ENCODE measurements around the gene HABP2.

- TF ChIP-seq RELA (CRISPR knock-in tag; IDR thresholded peaks at IDR 0.05; ENCODE audit: borderline replicate concordance), result no peak
- TF ChIP-seq, protein P1, sequence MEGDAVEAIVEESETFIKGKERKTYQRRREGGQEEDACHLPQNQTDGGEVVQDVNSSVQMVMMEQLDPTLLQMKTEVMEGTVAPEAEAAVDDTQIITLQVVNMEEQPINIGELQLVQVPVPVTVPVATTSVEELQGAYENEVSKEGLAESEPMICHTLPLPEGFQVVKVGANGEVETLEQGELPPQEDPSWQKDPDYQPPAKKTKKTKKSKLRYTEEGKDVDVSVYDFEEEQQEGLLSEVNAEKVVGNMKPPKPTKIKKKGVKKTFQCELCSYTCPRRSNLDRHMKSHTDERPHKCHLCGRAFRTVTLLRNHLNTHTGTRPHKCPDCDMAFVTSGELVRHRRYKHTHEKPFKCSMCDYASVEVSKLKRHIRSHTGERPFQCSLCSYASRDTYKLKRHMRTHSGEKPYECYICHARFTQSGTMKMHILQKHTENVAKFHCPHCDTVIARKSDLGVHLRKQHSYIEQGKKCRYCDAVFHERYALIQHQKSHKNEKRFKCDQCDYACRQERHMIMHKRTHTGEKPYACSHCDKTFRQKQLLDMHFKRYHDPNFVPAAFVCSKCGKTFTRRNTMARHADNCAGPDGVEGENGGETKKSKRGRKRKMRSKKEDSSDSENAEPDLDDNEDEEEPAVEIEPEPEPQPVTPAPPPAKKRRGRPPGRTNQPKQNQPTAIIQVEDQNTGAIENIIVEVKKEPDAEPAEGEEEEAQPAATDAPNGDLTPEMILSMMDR (IDR thresholded peaks at IDR 0.05), result no peak
- TF ChIP-seq NFYB (CRISPR knock-in tag; conservative IDR thresholded peaks at IDR 0.05; ENCODE audit: low read depth), result no peak
- TF ChIP-seq ZNF263 (CRISPR knock-in tag; IDR thresholded peaks at IDR 0.05; ENCODE audit: low read depth), result no peak
- no peak for TF ChIP-seq ATF2 (CRISPR knock-in tag; IDR thresholded peaks at IDR 0.05; ENCODE audit: borderline replicate concordance, low read depth)
- TF ChIP-seq USF2 (CRISPR knock-in tag; IDR thresholded peaks at IDR 0.05), result no peak
- TF ChIP-seq IRF2 (CRISPR knock-in tag; IDR thresholded peaks at IDR 0.05; ENCODE audit: borderline replicate concordance, low read depth), result no peak
- TF ChIP-seq CREB1 (CRISPR knock-in tag; IDR thresholded peaks at IDR 0.05), result no peak
- no peak for TF ChIP-seq MAX (CRISPR knock-in tag; IDR thresholded peaks at IDR 0.05)
- TF ChIP-seq CREM (CRISPR knock-in tag; IDR thresholded peaks at IDR 0.05), result no peak
- TF ChIP-seq, protein P2, sequence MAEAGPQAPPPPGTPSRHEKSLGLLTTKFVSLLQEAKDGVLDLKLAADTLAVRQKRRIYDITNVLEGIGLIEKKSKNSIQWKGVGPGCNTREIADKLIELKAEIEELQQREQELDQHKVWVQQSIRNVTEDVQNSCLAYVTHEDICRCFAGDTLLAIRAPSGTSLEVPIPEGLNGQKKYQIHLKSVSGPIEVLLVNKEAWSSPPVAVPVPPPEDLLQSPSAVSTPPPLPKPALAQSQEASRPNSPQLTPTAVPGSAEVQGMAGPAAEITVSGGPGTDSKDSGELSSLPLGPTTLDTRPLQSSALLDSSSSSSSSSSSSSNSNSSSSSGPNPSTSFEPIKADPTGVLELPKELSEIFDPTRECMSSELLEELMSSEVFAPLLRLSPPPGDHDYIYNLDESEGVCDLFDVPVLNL (CRISPR knock-in tag; IDR thresholded peaks at IDR 0.05; ENCODE audit: borderline replicate concordance, low read depth), result no peak
- no peak for TF ChIP-seq ATF1 (CRISPR knock-in tag; IDR thresholded peaks at IDR 0.05)
- TF ChIP-seq KAT7 (CRISPR knock-in tag; IDR thresholded peaks at IDR 0.05; ENCODE audit: borderline replicate concordance), result no peak
Observed at GRCh38 chr10:113619401-113619800, 66.5 kb downstream of the HABP2 start.

Measured in WTC11 (cell line).